ENCODE data around the gene SRGAP2C. TPM values are rescaled to one million over a fixed set of nuclear protein-coding genes. Genes with fewer than 3 reads are reported as not detected.
"Not testable (repeated sequence)": the region's sequence is repeated elsewhere in the genome, so short reads cannot be mapped to it uniquely, and the experiment has no call there.

The SRGAP2C gene
- total RNA-seq, 6 experiments from 2014 or later = 3.7 to 7.3 (median 5.4) TPM

GRCh38 chr1:121361451-121362233 is 176.9 kb downstream of the SRGAP2C start:
- DNase-seq; H3K36me3 ChIP-seq; H3K27ac ChIP-seq; intact Hi-C loops (cut with DNase I); H3K4me1 ChIP-seq; H3K27me3 ChIP-seq; H3K4me3 ChIP-seq; H3K9me3 ChIP-seq: not testable (repeated sequence)
- ATAC-seq = peak; percentile 55 to 66 (median 60)
- WGBS (ENCODE audit: insufficient coverage, low coverage, low lambda C conversion rate, missing lambda C conversion rate) = 29% methylated on average over 1 of the region's 7 CpGs

GRCh38 chr1:121362234-121362883 is 177.6 kb downstream of the SRGAP2C start:
- H3K36me3 ChIP-seq; H3K27me3 ChIP-seq; H3K9me3 ChIP-seq; H3K4me3 ChIP-seq; H3K4me1 ChIP-seq; H3K27ac ChIP-seq; intact Hi-C loops (cut with DNase I): not testable (repeated sequence)
- DNase-seq = peak; percentile 29 to 55 (median 41)
- ATAC-seq = peak; percentile 77 to 83 (median 82)
- no CpG with 5 or more reads among the region's 4 CpGs for WGBS (ENCODE audit: insufficient coverage, low coverage, low lambda C conversion rate, missing lambda C conversion rate)

- H3K9me3 ChIP-seq; H3K27me3 ChIP-seq; H3K27ac ChIP-seq; H3K4me1 ChIP-seq; DNase-seq; intact Hi-C loops (cut with DNase I); H3K4me3 ChIP-seq; H3K36me3 ChIP-seq; ATAC-seq: not testable (repeated sequence)
- WGBS (ENCODE audit: insufficient coverage, low coverage, low lambda C conversion rate, missing lambda C conversion rate) = 100% methylated on average over 2 of the region's 6 CpGs
These were observed 180.5 kb downstream of the SRGAP2C start for GRCh38 chr1:121365316-121365715.

DNA sequence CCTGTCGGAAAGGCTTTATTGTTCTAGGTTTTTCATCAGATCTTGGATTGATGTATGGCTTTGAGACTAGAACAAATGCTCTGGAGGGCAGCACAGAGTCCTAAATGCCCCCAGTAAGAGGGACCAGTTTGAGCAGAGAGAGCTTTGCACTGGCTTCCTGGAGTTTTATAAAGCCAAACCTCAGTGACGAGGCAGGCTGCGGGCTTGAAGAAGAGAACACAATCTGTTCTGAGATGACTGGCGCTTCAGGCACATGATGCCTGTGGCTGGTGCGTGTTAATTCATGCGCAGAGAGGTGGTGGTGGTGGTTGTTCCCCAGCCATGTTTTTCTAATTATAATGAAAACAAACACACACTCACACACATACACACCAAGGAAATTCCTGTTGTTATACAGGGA is 180.9 kb downstream of the SRGAP2C start:
- intact Hi-C loops (cut with DNase I); H3K4me1 ChIP-seq; H3K4me3 ChIP-seq; DNase-seq; H3K36me3 ChIP-seq; H3K27ac ChIP-seq; H3K27me3 ChIP-seq; H3K9me3 ChIP-seq: not testable (repeated sequence)
- ATAC-seq = peak in 1 of 4 donors; percentile 18
- no CpG with 5 or more reads among the region's 6 CpGs for WGBS (ENCODE audit: insufficient coverage, low coverage, low lambda C conversion rate, missing lambda C conversion rate)

- intact Hi-C loops (cut with DNase I); ATAC-seq; H3K4me1 ChIP-seq; H3K4me3 ChIP-seq; H3K27ac ChIP-seq; DNase-seq; H3K36me3 ChIP-seq; H3K27me3 ChIP-seq; H3K9me3 ChIP-seq: not testable (repeated sequence)
- WGBS (ENCODE audit: insufficient coverage, low coverage, low lambda C conversion rate, missing lambda C conversion rate) = no CpG with 5 or more reads among the region's 3 CpGs
These were observed 181.4 kb downstream of the SRGAP2C start for GRCh38 chr1:121366171-121366570.

GRCh38 chr1:121368910-121369309 is 184.1 kb downstream of the SRGAP2C start:
- H3K9me3 ChIP-seq; H3K4me1 ChIP-seq; H3K27ac ChIP-seq; H3K4me3 ChIP-seq; H3K27me3 ChIP-seq; intact Hi-C loops (cut with DNase I); DNase-seq; H3K36me3 ChIP-seq: not testable (repeated sequence)
- no CpG with 5 or more reads among the region's 5 CpGs for WGBS (ENCODE audit: insufficient coverage, low coverage, low lambda C conversion rate, missing lambda C conversion rate)
- peak in 3 of 4 donors; percentile 29 to 55 (median 30) for ATAC-seq

GRCh38 chr1:121369959-121370358 is 185.2 kb downstream of the SRGAP2C start:
- H3K4me1 ChIP-seq; H3K36me3 ChIP-seq; H3K27ac ChIP-seq; ATAC-seq; H3K27me3 ChIP-seq; H3K9me3 ChIP-seq; DNase-seq; intact Hi-C loops (cut with DNase I); H3K4me3 ChIP-seq: not testable (repeated sequence)
- WGBS (ENCODE audit: insufficient coverage, low coverage, low lambda C conversion rate, missing lambda C conversion rate) = no CpG with 5 or more reads among the region's 2 CpGs

- H3K27me3 ChIP-seq; H3K9me3 ChIP-seq; DNase-seq; H3K27ac ChIP-seq; intact Hi-C loops (cut with DNase I); H3K36me3 ChIP-seq; ATAC-seq; H3K4me3 ChIP-seq; H3K4me1 ChIP-seq: not testable (repeated sequence)
- 79% methylated on average over 2 of the region's 3 CpGs for WGBS (ENCODE audit: insufficient coverage, low coverage, low lambda C conversion rate, missing lambda C conversion rate)
These were observed 190.1 kb downstream of the SRGAP2C start for GRCh38 chr1:121374851-121375367.

DNA sequence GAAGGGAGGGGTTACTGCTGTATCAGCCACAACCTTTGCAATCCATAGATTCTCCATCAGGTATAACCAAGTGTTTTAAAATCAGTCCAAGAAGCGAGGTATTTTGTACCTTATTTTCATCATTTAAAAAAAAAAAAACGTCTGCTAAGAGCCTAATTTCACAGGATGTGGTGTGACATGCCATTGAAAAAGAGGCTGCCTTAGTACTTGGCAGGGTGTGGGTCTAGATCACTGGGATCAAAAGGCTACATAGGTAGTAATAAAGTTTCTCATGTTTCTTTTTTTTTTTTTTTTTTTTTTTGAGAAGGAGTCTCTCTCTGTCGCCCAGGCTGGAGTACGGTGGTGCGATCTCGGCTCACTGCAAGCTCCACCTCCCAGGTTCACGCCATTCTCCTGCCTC is 192.2 kb downstream of the SRGAP2C start:
- H3K4me1 ChIP-seq; H3K27ac ChIP-seq; intact Hi-C loops (cut with DNase I); H3K4me3 ChIP-seq; H3K9me3 ChIP-seq; H3K36me3 ChIP-seq; H3K27me3 ChIP-seq; ATAC-seq; DNase-seq: not testable (repeated sequence)
- WGBS (ENCODE audit: insufficient coverage, low coverage, low lambda C conversion rate, missing lambda C conversion rate) = 50% methylated on average over 2 of the region's 7 CpGs

- H3K4me3 ChIP-seq; DNase-seq; H3K9me3 ChIP-seq; H3K27ac ChIP-seq; H3K27me3 ChIP-seq; intact Hi-C loops (cut with DNase I); H3K36me3 ChIP-seq; H3K4me1 ChIP-seq; ATAC-seq: not testable (repeated sequence)
- WGBS (ENCODE audit: insufficient coverage, low coverage, low lambda C conversion rate, missing lambda C conversion rate) = 92% methylated on average over 4 of the region's 5 CpGs
These were observed 194.0 kb downstream of the SRGAP2C start for GRCh38 chr1:121378757-121379156.

- H3K4me1 ChIP-seq; DNase-seq; H3K9me3 ChIP-seq; intact Hi-C loops (cut with DNase I); H3K4me3 ChIP-seq; H3K27me3 ChIP-seq; H3K36me3 ChIP-seq; H3K27ac ChIP-seq: not testable (repeated sequence)
- 50% methylated on average over 1 of the region's 4 CpGs for WGBS (ENCODE audit: insufficient coverage, low coverage, low lambda C conversion rate, missing lambda C conversion rate)
- ATAC-seq = peak; percentile 9 to 40 (median 25)
These were observed 200.0 kb downstream of the SRGAP2C start for GRCh38 chr1:121384754-121385153.

All from right lobe of liver (tissue), 6 donors.